Neuronal stem cell (in vitro differentiated cells): ENCODE measurements around the gene FAM118B.
A peak's percentile ranks its signal among the peaks of the same experiment; 100 is the strongest.

Experiments used
- DNase-seq: peaks from one replicate; pipeline ENCODE4 v3.0.0-alpha.2; 2013; ENCODE audit warnings: low spot score
- H2AFZ ChIP-seq: one replicate; pipeline ENCODE4 v1.6.1; 2013; ENCODE audit warnings: mild to moderate bottlenecking, low read length, inconsistent platforms
- H2AK5ac ChIP-seq: 2 replicates; pipeline ENCODE4 v1.6.1; 2013; ENCODE audit warnings: low read depth, mild to moderate bottlenecking, inconsistent platforms, low read length, moderate library complexity, mixed read lengths
- H2BK120ac ChIP-seq: 2 replicates; pipeline ENCODE4 v1.6.1; 2013; ENCODE audit warnings: low read depth, mild to moderate bottlenecking, inconsistent platforms, low read length, moderate library complexity, mixed read lengths
- H2BK12ac ChIP-seq: one replicate; pipeline ENCODE4 v1.6.1; 2013; ENCODE audit warnings: low read length, inconsistent platforms
- H2BK15ac ChIP-seq: 2 replicates; pipeline ENCODE4 v1.6.1; 2013; ENCODE audit warnings: mild to moderate bottlenecking, low read length, inconsistent platforms, mixed read lengths
- H2BK5ac ChIP-seq: one replicate; pipeline ENCODE4 v1.6.1; 2013; ENCODE audit warnings: inconsistent platforms, mild to moderate bottlenecking, low read length, moderate library complexity
- H3K14ac ChIP-seq: one replicate; pipeline ENCODE4 v1.6.1; 2013; ENCODE audit warnings: low read length, inconsistent platforms
- H3K18ac ChIP-seq: 2 replicates; pipeline ENCODE4 v1.6.1; 2013; ENCODE audit warnings: low read length, inconsistent platforms
- H3K23ac ChIP-seq: 2 replicates; pipeline ENCODE4 v1.6.1; 2013; ENCODE audit warnings: low read depth, mild to moderate bottlenecking, mixed read lengths, low read length, inconsistent platforms; ENCODE audit not compliant: poor library complexity
- H3K27ac ChIP-seq: replicated peaks from 3 replicates; pipeline ENCODE4 v1.5.1; 2013; ENCODE audit warnings: low read length, inconsistent platforms
- H3K27me3 ChIP-seq, 3 experiments: 2 replicates each; pipeline ENCODE4 v1.6.1; 2013; ENCODE audit warnings: low read length in 3 of 3, mild to moderate bottlenecking in 2 of 3, inconsistent platforms in 1 of 3, low read depth in 1 of 3, mixed read lengths in 1 of 3, moderate library complexity in 1 of 3; ENCODE audit not compliant: control insufficient read depth in 3 of 3, insufficient read depth in 3 of 3
- H3K36me3 ChIP-seq, 2 donors: replicated peaks in 1 of 2; 2 replicates each; pipeline ENCODE4 v1.6.1; 2013; ENCODE audit warnings: low read length in 2 of 2; ENCODE audit not compliant: control insufficient read depth in 2 of 2, insufficient read depth in 2 of 2
- H3K4ac ChIP-seq: 2 replicates; pipeline ENCODE4 v1.6.1; 2013; ENCODE audit warnings: inconsistent platforms, mild to moderate bottlenecking, low read length, moderate library complexity
- H3K4me1 ChIP-seq, 2 donors: 1 replicate in 1 of 2; 2 replicates in 1 of 2; pipeline ENCODE4 v1.6.1; 2013; ENCODE audit warnings: low read length in 2 of 2, low read depth in 1 of 2; ENCODE audit not compliant: control insufficient read depth in 2 of 2, insufficient read depth in 1 of 2
- H3K4me2 ChIP-seq: one replicate; pipeline ENCODE4 v1.6.1; 2013; ENCODE audit warnings: mild to moderate bottlenecking, low read length, inconsistent platforms; ENCODE audit not compliant: insufficient read depth, poor library complexity, severe bottlenecking
- H3K4me3 ChIP-seq, 2 donors: 2 replicates each; pipeline ENCODE4 v1.5.1; 2013; ENCODE audit warnings: low read length in 2 of 2, mild to moderate bottlenecking in 2 of 2, inconsistent platforms in 1 of 2, moderate library complexity in 1 of 2
- H3K79me1 ChIP-seq: one replicate; pipeline ENCODE4 v1.6.1; 2013; ENCODE audit warnings: low read depth, mild to moderate bottlenecking, inconsistent platforms, low read length, moderate library complexity
- H3K9ac ChIP-seq: one replicate; pipeline ENCODE4 v1.6.1; 2013; ENCODE audit warnings: mild to moderate bottlenecking, low read depth, low read length, inconsistent platforms; ENCODE audit not compliant: poor library complexity
- H3K9me3 ChIP-seq, 2 donors: replicated peaks in 1 of 2; 2 replicates each; pipeline versions ENCODE3 to v1.6.1; 2013; ENCODE audit warnings: low read length in 2 of 2, mild to moderate bottlenecking in 2 of 2, inconsistent platforms in 1 of 2, low read depth in 1 of 2, mixed read lengths in 1 of 2, moderate library complexity in 1 of 2; ENCODE audit not compliant: control insufficient read depth in 2 of 2, insufficient read depth in 1 of 2
- H4K8ac ChIP-seq: one replicate; pipeline ENCODE4 v1.6.1; 2013; ENCODE audit warnings: low read depth, mild to moderate bottlenecking, inconsistent platforms, low read length, moderate library complexity
- H4K91ac ChIP-seq: one replicate; pipeline ENCODE4 v1.6.1; 2013; ENCODE audit warnings: low read length, low read depth, mild to moderate bottlenecking, inconsistent platforms; ENCODE audit not compliant: poor library complexity
- WGBS, 2 donors: extraction: QIAGEN DNeasy Blood & Tissue Kit; methylation state at CpG; one replicate each; pipeline ENCODE4 v1.1.7; 2013; ENCODE audit warnings: missing lambda C conversion rate in 2 of 2, mixed read lengths in 1 of 2; ENCODE audit not compliant: insufficient read length in 2 of 2, insufficient replicate concordance in 1 of 2; ENCODE audit errors: extremely low coverage in 2 of 2; 5-methylcytosine and 5-hydroxymethylcytosine counted together

FAM118B gene

GRCh38 chr11:126186025-126186698, 25.4 kb upstream of the FAM118B start:
- Histone ChIP-seq H4K91ac (no peak overlapping the region), H3K4me3 (peak overlapping the region in 1 of 2 donors; percentile 37), H3K23ac (peak overlapping the region; percentile 5), H3K27ac (no peak overlapping the region), H3K14ac (no peak overlapping the region), H3K36me3 (peaks cover 6 to 9% of the 10 kb centered on the region in 2 donors), H4K8ac (no peak overlapping the region), H3K9ac (no peak overlapping the region), H3K27me3 (no peaks in the 10 kb centered on the region), H3K4me1 (peaks cover 9 to 26% of the 10 kb centered on the region in 2 donors), H3K79me1 (peaks cover 2% of the 10 kb centered on the region), H2BK15ac (peak overlapping the region; percentile 53), H3K4ac (no peak overlapping the region), H3K9me3 (no peaks in the 10 kb centered on the region), H2AFZ (no peak overlapping the region), H2AK5ac (peak overlapping the region; percentile 23), H3K18ac (peak overlapping the region; percentile 25), H3K4me2 (no peak overlapping the region), H2BK120ac (no peak overlapping the region), H2BK5ac (no peak overlapping the region), H2BK12ac (peak overlapping the region; percentile 7)
- DNase-seq: no peak
- WGBS, 2 donors: no CpG with 5 or more reads among the region's 15 CpGs

- Histone ChIP-seq H3K4ac (no peak overlapping the region), H2BK15ac (peak overlapping the region; percentile 53)
Observed at GRCh38 chr11:126186708-126187529, 24.7 kb upstream of the FAM118B start.

GRCh38 chr11:126188332-126189108, 23.1 kb upstream of the FAM118B start:
- Histone ChIP-seq H2AFZ (no peak overlapping the region), H3K4me3 (no peak overlapping the region), H2BK12ac (no peak overlapping the region), H2BK5ac (no peak overlapping the region), H2BK15ac (no peak overlapping the region), H3K27ac (no peak overlapping the region), H3K9ac (no peak overlapping the region), H3K27me3 (no peaks in the 10 kb centered on the region), H3K79me1 (peaks cover 2% of the 10 kb centered on the region), H3K4me1 (peaks cover 9 to 26% of the 10 kb centered on the region in 2 donors), H3K9me3 (no peaks in the 10 kb centered on the region), H2BK120ac (no peak overlapping the region), H4K91ac (no peak overlapping the region), H3K14ac (no peak overlapping the region), H3K18ac (peak overlapping the region; percentile 54), H3K36me3 (peaks cover 15 to 29% of the 10 kb centered on the region in 2 donors), H2AK5ac (peak overlapping the region; percentile 47), H3K23ac (no peak overlapping the region), H3K4ac (no peak overlapping the region), H3K4me2 (no peak overlapping the region), H4K8ac (no peak overlapping the region)
- no peak for DNase-seq
- no CpG with 5 or more reads among the region's 15 CpGs for WGBS, 2 donors

More at GRCh38 chr11:126186708-126187529, 24.7 kb upstream of the FAM118B start:
- no peak for DNase-seq
- Histone ChIP-seq H3K4me1 (peaks cover 9 to 26% of the 10 kb centered on the region in 2 donors), H4K8ac (no peak overlapping the region), H3K27ac (no peak overlapping the region), H3K9ac (peak overlapping the region; percentile 45), H3K27me3 (no peaks in the 10 kb centered on the region), H3K18ac (peak overlapping the region; percentile 16), H3K4me3 (no peak overlapping the region), H3K4me2 (no peak overlapping the region), H3K23ac (peak overlapping the region; percentile 60), H2BK12ac (peak overlapping the region; percentile 35), H3K79me1 (peaks cover 2% of the 10 kb centered on the region), H2BK5ac (no peak overlapping the region), H2BK120ac (no peak overlapping the region), H3K14ac (no peak overlapping the region), H3K9me3 (no peaks in the 10 kb centered on the region), H4K91ac (peak overlapping the region; percentile 23), H3K36me3 (peaks cover 10 to 16% of the 10 kb centered on the region in 2 donors), H2AK5ac (peak overlapping the region; percentile 23), H2AFZ (no peak overlapping the region)
- WGBS, 2 donors: no CpG with 5 or more reads among the region's 22 CpGs
